SK-N-SH treated with all-trans-retinoic acid at 6 μM for 48 hours (cell line): Measurements from ENCODE around the gene ATL1.

ENCODE experiments used
- ATAC-seq: fragments of 200-7000 bp; cut with Tn5 transposase; 3 replicates; pipeline ENCODE4 v1.9.1; 2020; ENCODE audit warnings: mild to moderate bottlenecking, moderate library complexity
- ARNTL ChIP-seq: fragments of 450-650 bp; formaldehyde crosslinking; IDR thresholded peaks from 2 replicates; pipeline ENCODE4 v1.5.0; 2020; ENCODE audit warnings: low read depth, mild to moderate bottlenecking, moderate library complexity, borderline replicate concordance
- BACH2 ChIP-seq: fragments of 250-450 bp; sonication (Bioruptor Pico); IDR thresholded peaks from 2 replicates; pipeline ENCODE4 v1.9.0; 2021; ENCODE audit warnings: mild to moderate bottlenecking, borderline replicate concordance
- CSRNP3 ChIP-seq: fragments of 250-450 bp; sonication (Bioruptor Pico); IDR thresholded peaks from 2 replicates; pipeline ENCODE4 v1.5.1; 2021; ENCODE audit warnings: mild to moderate bottlenecking, moderate library complexity
- ESRRG ChIP-seq: fragments of 250-450 bp; sonication (Bioruptor Pico); IDR thresholded peaks from 2 replicates; pipeline ENCODE4 v1.6.1; 2021; ENCODE audit warnings: mild to moderate bottlenecking
- GLIS3 ChIP-seq: fragments of 250-450 bp; sonication (Bioruptor Pico); IDR thresholded peaks from 2 replicates; pipeline ENCODE4 v1.5.0; 2020; ENCODE audit warnings: mild to moderate bottlenecking, moderate library complexity
- ISL1 ChIP-seq: fragments of 250-450 bp; sonication (Bioruptor Pico); IDR thresholded peaks from 2 replicates; pipeline ENCODE4 v2.1.2; 2022; ENCODE audit warnings: mild to moderate bottlenecking, moderate library complexity
- OSR1 ChIP-seq: fragments of 250-450 bp; sonication (Bioruptor Pico); IDR thresholded peaks from 2 replicates; pipeline ENCODE4 v1.8.0; 2022; ENCODE audit warnings: moderate library complexity, mild to moderate bottlenecking, inconsistent platforms
- PATZ1 ChIP-seq: fragments of 250-450 bp; sonication (Bioruptor Pico); IDR thresholded peaks from 2 replicates; pipeline ENCODE4 v1.8.0; 2020; ENCODE audit warnings: mild to moderate bottlenecking, moderate library complexity, borderline replicate concordance
- PPARA ChIP-seq: fragments of 250-450 bp; sonication (Bioruptor Pico); IDR thresholded peaks from 2 replicates; pipeline ENCODE4 v1.5.0; 2020; ENCODE audit warnings: mild to moderate bottlenecking, borderline replicate concordance
- TCF4 ChIP-seq: fragments of 250-450 bp; sonication (Bioruptor Pico); IDR thresholded peaks from 2 replicates; pipeline ENCODE4 v1.8.0; 2021; ENCODE audit warnings: mild to moderate bottlenecking, moderate library complexity, borderline replicate concordance
- TOX ChIP-seq: fragments of 250-450 bp; sonication (Bioruptor Pico); IDR thresholded peaks from 2 replicates; pipeline ENCODE4 v1.8.0; 2021; ENCODE audit warnings: mild to moderate bottlenecking, moderate library complexity, borderline replicate concordance
- ZC3H10 ChIP-seq: fragments of 250-450 bp; sonication (Bioruptor Pico); IDR thresholded peaks from 2 replicates; pipeline ENCODE4 v1.5.1; 2021; ENCODE audit warnings: mild to moderate bottlenecking, moderate library complexity
- ZFP30 ChIP-seq: fragments of 450-650 bp; formaldehyde crosslinking; IDR thresholded peaks from 2 replicates; pipeline ENCODE4 v1.5.0; 2022; ENCODE audit warnings: mild to moderate bottlenecking, moderate library complexity
- ZNF565 ChIP-seq: fragments of 450-650 bp; formaldehyde crosslinking; conservative IDR thresholded peaks from 2 replicates; pipeline ENCODE4 v1.5.0; 2020; ENCODE audit warnings: low read depth, mild to moderate bottlenecking, moderate library complexity
- ZNF8 ChIP-seq: fragments of 450-650 bp; formaldehyde crosslinking; IDR thresholded peaks from 2 replicates; pipeline ENCODE4 v1.5.0; 2020; ENCODE audit warnings: mild to moderate bottlenecking, moderate library complexity
- TF ChIP-seq, protein P1 (sequence below): fragments of 250-450 bp; sonication (Bioruptor Pico); IDR thresholded peaks from 2 replicates; pipeline ENCODE4 v1.8.0; 2021; ENCODE audit warnings: low read depth, mild to moderate bottlenecking, moderate library complexity, borderline replicate concordance
- TF ChIP-seq, protein P2 (sequence below): fragments of 250-450 bp; sonication (Bioruptor Pico); IDR thresholded peaks from 2 replicates; pipeline ENCODE4 v1.5.1; 2020; ENCODE audit warnings: low read depth, mild to moderate bottlenecking, moderate library complexity
- TF ChIP-seq, protein P3 (sequence below): fragments of 250-450 bp; sonication (Bioruptor Pico); IDR thresholded peaks from 2 replicates; pipeline ENCODE4 v1.5.0; 2020; ENCODE audit warnings: mild to moderate bottlenecking, moderate library complexity

The ATL1 gene

DNA sequence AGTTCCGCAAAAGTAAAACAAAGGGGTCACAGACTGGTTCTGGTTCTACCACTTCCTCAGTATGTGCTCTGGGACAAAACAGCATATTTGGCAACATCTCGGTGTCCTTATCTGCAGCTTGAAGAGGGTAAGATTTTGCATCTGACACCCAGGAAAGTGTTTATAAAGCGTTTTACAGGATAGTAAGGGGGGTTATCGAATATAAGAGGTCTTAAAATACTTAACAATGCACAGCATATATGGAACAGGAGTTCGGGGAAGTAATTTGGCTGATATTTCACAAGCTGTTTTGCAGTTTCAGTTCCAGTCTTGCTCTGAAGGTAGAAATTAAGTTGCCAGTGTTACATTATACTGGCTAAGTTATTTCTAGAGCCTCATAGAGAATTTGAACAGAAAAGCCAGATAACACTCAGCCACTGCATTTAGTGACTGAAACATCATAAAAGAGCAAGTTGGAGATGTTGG, 26.7 kb upstream of the ATL1 start:
- no peak for ATAC-seq
- TF ChIP-seq ZNF8 (CRISPR knock-in tag) (no peak), ISL1 (CRISPR knock-in tag) (no peak), ESRRG (CRISPR knock-in tag) (no peak), BACH2 (no peak), GLIS3 (CRISPR knock-in tag) (no peak), ARNTL (CRISPR knock-in tag) (no peak), PPARA (CRISPR knock-in tag) (no peak), TOX (CRISPR knock-in tag) (no peak), OSR1 (CRISPR knock-in tag) (no peak), ZNF565 (CRISPR knock-in tag) (no peak), PATZ1 (CRISPR knock-in tag) (no peak), ZC3H10 (CRISPR knock-in tag) (no peak), CSRNP3 (CRISPR knock-in tag) (no peak)
- TF ChIP-seq, protein P1, sequence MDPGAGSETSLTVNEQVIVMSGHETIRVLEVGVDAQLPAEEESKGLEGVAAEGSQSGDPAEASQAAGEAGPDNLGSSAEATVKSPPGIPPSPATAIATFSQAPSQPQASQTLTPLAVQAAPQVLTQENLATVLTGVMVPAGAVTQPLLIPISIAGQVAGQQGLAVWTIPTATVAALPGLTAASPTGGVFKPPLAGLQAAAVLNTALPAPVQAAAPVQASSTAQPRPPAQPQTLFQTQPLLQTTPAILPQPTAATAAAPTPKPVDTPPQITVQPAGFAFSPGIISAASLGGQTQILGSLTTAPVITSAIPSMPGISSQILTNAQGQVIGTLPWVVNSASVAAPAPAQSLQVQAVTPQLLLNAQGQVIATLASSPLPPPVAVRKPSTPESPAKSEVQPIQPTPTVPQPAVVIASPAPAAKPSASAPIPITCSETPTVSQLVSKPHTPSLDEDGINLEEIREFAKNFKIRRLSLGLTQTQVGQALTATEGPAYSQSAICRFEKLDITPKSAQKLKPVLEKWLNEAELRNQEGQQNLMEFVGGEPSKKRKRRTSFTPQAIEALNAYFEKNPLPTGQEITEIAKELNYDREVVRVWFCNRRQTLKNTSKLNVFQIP, result no peak
- TF ChIP-seq, protein P2, sequence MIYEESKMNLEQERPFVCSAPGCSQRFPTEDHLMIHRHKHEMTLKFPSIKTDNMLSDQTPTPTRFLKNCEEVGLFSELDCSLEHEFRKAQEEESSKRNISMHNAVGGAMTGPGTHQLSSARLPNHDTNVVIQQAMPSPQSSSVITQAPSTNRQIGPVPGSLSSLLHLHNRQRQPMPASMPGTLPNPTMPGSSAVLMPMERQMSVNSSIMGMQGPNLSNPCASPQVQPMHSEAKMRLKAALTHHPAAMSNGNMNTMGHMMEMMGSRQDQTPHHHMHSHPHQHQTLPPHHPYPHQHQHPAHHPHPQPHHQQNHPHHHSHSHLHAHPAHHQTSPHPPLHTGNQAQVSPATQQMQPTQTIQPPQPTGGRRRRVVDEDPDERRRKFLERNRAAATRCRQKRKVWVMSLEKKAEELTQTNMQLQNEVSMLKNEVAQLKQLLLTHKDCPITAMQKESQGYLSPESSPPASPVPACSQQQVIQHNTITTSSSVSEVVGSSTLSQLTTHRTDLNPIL (CRISPR knock-in tag), result no peak
- TF ChIP-seq, protein P3, sequence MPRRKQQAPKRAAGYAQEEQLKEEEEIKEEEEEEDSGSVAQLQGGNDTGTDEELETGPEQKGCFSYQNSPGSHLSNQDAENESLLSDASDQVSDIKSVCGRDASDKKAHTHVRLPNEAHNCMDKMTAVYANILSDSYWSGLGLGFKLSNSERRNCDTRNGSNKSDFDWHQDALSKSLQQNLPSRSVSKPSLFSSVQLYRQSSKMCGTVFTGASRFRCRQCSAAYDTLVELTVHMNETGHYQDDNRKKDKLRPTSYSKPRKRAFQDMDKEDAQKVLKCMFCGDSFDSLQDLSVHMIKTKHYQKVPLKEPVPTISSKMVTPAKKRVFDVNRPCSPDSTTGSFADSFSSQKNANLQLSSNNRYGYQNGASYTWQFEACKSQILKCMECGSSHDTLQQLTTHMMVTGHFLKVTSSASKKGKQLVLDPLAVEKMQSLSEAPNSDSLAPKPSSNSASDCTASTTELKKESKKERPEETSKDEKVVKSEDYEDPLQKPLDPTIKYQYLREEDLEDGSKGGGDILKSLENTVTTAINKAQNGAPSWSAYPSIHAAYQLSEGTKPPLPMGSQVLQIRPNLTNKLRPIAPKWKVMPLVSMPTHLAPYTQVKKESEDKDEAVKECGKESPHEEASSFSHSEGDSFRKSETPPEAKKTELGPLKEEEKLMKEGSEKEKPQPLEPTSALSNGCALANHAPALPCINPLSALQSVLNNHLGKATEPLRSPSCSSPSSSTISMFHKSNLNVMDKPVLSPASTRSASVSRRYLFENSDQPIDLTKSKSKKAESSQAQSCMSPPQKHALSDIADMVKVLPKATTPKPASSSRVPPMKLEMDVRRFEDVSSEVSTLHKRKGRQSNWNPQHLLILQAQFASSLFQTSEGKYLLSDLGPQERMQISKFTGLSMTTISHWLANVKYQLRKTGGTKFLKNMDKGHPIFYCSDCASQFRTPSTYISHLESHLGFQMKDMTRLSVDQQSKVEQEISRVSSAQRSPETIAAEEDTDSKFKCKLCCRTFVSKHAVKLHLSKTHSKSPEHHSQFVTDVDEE (CRISPR knock-in tag), result no peak

- ATAC-seq, result no peak
- no peak for TF ChIP-seq TCF4 (CRISPR knock-in tag)
- no peak for TF ChIP-seq ZNF565 (CRISPR knock-in tag)
- TF ChIP-seq, protein P2 (CRISPR knock-in tag), result no peak
- no peak for TF ChIP-seq ISL1 (CRISPR knock-in tag)
- no peak for TF ChIP-seq ZFP30 (CRISPR knock-in tag)
- TF ChIP-seq PPARA (CRISPR knock-in tag), result no peak
- TF ChIP-seq, protein P3 (CRISPR knock-in tag), result no peak
- no peak for TF ChIP-seq BACH2
These were observed 26.1 kb upstream of the ATL1 start for GRCh38 chr14:50533806-50534205.
